ENCODE measurements around the gene CACNG6.
A peak's percentile ranks its signal among the peaks of the same experiment; 100 is the strongest.
"Not testable (repeated sequence)": the region's sequence is repeated elsewhere in the genome, so short reads cannot be mapped to it uniquely, and the experiment has no call there.

CACNG6 gene, protein sequence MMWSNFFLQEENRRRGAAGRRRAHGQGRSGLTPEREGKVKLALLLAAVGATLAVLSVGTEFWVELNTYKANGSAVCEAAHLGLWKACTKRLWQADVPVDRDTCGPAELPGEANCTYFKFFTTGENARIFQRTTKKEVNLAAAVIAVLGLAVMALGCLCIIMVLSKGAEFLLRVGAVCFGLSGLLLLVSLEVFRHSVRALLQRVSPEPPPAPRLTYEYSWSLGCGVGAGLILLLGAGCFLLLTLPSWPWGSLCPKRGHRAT

GRCh38 chr19:53991224-53992113 is at the start of gene CACNG6:
Gene CACNG6 (plus strand): TSS chr19:53991637. CDS start chr19:53992878, 1,241 bp downstream.
- peak in 1 of 2 experiments; percentile 56 for DNase-seq

- no peak for DNase-seq
Measured at GRCh38 chr19:53942001-53942786, 49.2 kb upstream of the CACNG6 start.

- no peak for DNase-seq
Measured at GRCh38 chr19:53944416-53944815, 47.0 kb upstream of the CACNG6 start.

GRCh38 chr19:53944933-53945332 is 46.5 kb upstream of the CACNG6 start:
- no peak for DNase-seq

GRCh38 chr19:53945441-53945840 is 46.0 kb upstream of the CACNG6 start:
- DNase-seq: peak; percentile 21 to 69

DNA sequence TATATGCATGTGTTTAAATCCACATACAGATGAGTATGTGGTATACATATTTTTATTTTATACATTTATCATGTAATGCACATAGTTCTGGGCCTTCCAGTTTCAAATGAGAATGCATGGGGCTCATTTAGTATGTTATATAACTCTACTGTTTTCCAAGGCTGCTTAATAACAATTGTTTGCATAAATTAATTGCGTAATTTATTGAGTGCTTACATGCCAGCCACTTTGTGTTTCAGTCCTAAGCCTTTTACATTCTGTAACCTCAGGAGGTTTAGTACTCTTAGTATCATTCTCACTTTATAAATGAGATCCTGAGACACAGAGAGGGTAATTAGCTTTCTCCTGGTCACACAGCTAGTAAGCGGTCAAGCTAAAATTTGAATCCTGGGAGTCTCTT is 45.4 kb upstream of the CACNG6 start:
- no peak for DNase-seq

GRCh38 chr19:53947624-53948023 is 43.8 kb upstream of the CACNG6 start:
- DNase-seq: peak in 1 of 2 experiments; percentile 40

DNA sequence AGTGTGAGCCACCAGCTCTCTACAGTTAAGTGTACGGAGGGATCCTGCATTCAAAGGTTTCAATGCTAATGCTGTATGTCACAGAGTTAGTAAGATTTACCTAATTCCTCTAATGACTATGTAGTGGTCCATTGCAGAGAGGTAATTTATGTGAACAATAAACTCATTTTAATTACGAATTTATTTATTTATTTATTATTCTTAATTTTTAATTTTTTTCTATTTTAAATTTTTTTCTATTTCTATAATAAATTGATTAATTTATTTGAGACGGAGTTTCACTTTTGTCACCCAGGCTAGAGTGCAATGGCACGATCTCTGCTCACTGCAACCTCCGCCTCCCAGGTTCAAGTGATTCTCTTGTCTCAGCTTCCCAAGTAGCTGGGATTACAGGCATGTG is 42.8 kb upstream of the CACNG6 start:
- not testable (repeated sequence) for DNase-seq

- DNase-seq: no peak
Measured at GRCh38 chr19:53951436-53951835, 40.0 kb upstream of the CACNG6 start.

- DNase-seq: no peak
Measured at GRCh38 chr19:53951947-53952346, 39.5 kb upstream of the CACNG6 start.

- DNase-seq: no peak
Measured at GRCh38 chr19:53953383-53953782, 38.1 kb upstream of the CACNG6 start.

DNA sequence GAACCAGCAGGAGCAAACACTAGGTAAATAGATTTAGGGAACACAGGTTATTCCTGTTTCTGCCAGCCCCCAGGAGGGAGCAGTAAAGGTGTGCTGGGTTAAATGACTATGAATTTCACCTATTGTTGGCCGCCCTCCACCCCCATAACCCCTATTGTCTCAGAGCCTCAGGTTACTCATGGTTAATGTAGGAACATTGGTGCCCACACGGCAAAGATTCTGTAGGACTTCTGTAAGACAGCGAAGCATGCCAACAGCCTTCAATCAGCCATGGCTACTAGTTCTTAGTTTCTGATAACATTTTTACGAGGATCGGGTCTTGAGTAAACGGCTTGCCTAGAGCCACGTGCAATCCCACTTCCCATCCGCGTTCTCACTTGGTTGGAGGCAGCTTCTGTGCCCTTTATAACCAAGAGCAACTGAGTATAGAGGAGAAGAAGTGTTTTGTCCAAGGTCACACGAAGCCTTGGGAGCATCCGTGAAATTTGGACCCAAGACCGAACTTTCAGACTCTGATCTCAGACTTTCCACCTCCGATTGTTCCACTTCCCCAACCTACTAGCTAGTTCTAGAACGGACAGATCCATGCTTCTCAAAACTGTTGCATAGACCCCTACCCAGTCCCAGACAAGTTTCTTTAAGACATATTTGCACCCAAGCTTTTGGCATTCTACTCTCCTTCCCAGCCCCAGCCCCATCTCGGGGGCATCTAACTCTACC is 33.8 kb upstream of the CACNG6 start:
- DNase-seq: no peak

GRCh38 chr19:53958168-53958571 is 33.3 kb upstream of the CACNG6 start:
- DNase-seq: peak in 1 of 2 experiments; percentile 36

GRCh38 chr19:53958823-53959757 is 32.3 kb upstream of the CACNG6 start:
- no peak for DNase-seq

DNA sequence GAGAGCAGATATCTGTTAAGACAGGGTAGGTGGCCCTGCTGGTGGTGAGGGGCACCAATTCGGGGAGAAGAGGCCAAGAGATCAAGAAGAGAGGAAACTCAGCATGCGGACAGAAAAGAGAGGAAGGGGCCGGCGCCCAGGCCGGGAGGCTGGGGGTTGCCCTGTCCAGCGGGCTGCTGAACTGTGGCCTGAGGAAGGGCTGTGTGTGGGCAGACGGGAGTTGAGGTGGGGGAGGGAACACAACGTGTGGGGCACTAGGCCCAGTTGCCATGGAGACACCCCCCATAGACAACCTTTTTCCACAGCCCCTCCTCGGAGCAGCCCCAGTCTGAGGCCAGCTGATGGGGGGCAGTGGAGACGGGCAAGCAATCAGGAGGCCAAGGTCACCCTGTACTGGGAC is 31.2 kb upstream of the CACNG6 start:
- no peak for DNase-seq

DNA sequence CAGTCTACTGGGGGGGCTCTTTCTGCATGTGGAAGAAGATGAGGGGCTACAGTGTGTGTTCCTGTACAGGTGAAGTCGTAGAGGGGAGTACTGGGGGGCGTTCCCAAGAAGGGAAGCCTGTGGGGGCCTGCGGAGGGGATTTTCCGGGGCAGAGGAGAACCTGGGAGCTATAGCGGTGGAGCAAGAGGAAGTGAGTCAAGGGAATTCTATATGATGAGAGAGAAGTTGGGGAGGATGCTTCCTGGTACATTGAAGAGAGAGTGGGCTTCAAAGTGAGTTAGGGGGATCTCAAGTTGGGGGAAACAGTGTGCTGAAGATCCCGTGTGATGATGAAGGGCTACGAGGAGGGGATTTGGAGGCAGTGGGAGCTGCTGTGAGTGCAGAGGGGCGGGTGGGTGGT is 30.6 kb upstream of the CACNG6 start:
- DNase-seq: no peak

- no peak for DNase-seq
Measured at GRCh38 chr19:53961523-53962356, 29.7 kb upstream of the CACNG6 start.

GRCh38 chr19:53962887-53963431 is 28.5 kb upstream of the CACNG6 start, which contains the start of gene CACNG8:
Gene CACNG8 (plus strand): TSS chr19:53962937.
- no peak for DNase-seq

- no peak for DNase-seq
Measured at GRCh38 chr19:53965091-53965490, 26.3 kb upstream of the CACNG6 start.

GRCh38 chr19:53966931-53967330 is 24.5 kb upstream of the CACNG6 start:
- DNase-seq: no peak
